Retinal pigment epithelial cell (primary cell): ENCODE data around the gene PHC2.

Source experiments
- DNase-seq: peaks from one replicate; pipeline ENCODE4 v3.0.0-alpha.2; 2010; ENCODE audit warnings: low read depth
- H3K4me3 ChIP-seq: 2 replicates; pipeline ENCODE4 v1.5.1; 2011; ENCODE audit warnings: mild to moderate bottlenecking, low read length, control low read depth, moderate library complexity
- TF ChIP-seq, protein P1 (sequence below): conservative IDR thresholded peaks from 2 replicates; pipeline ENCODE4 v1.5.1; 2011; ENCODE audit warnings: low read depth, low read length, control low read depth, inconsistent platforms

The PHC2 gene, protein sequence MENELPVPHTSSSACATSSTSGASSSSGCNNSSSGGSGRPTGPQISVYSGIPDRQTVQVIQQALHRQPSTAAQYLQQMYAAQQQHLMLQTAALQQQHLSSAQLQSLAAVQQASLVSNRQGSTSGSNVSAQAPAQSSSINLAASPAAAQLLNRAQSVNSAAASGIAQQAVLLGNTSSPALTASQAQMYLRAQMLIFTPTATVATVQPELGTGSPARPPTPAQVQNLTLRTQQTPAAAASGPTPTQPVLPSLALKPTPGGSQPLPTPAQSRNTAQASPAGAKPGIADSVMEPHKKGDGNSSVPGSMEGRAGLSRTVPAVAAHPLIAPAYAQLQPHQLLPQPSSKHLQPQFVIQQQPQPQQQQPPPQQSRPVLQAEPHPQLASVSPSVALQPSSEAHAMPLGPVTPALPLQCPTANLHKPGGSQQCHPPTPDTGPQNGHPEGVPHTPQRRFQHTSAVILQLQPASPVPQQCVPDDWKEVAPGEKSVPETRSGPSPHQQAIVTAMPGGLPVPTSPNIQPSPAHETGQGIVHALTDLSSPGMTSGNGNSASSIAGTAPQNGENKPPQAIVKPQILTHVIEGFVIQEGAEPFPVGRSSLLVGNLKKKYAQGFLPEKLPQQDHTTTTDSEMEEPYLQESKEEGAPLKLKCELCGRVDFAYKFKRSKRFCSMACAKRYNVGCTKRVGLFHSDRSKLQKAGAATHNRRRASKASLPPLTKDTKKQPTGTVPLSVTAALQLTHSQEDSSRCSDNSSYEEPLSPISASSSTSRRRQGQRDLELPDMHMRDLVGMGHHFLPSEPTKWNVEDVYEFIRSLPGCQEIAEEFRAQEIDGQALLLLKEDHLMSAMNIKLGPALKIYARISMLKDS

DNA sequence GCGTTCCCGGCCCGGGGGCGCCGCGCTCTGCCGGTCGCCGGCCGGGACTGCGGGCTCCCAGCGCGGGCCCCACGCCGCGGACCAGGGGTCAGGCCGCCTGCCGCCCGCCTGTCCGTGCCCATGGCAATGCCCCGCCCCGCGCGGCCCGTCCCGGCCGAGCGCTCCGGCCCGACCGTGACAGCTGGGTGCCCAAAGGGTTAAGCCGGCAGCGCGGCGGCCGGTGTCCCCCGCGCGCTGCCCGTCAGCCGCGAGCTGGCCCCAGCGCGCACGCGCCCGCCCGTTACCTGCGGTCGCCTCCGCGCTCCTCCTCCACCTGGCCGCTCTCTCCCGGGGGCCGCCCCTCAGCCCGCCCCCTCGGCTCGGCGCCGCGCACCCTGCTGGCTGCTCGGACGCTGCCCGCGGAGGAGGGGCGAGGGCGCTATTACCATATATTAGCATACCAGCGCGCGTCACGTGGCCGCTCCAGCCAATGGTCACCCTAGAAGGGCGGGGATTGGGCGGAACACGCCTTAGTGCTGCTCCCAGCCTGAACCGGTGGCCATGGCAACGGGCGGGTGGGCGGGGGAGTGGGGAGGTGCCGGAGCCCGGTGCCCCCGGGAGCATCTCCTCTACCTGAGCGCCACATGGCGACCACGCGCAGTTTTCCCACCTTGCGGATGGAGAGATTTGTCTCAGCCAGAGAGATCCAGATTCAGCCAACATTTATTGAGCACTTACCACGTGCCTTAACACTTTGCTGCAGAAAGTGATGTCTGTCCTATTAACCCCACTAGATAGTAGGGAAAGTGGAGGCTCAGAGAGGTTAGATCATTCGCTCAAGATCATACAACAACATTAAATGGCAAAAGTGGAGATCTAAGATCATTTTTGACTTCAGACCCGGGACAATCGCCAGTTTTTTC lies at the start of gene PHC2:
TSS of gene PHC2 (minus strand) at position 404 of the 902 bp plus-strand sequence. CDS start 55,556 bp downstream, outside the sequence.
- TF ChIP-seq, protein P1, sequence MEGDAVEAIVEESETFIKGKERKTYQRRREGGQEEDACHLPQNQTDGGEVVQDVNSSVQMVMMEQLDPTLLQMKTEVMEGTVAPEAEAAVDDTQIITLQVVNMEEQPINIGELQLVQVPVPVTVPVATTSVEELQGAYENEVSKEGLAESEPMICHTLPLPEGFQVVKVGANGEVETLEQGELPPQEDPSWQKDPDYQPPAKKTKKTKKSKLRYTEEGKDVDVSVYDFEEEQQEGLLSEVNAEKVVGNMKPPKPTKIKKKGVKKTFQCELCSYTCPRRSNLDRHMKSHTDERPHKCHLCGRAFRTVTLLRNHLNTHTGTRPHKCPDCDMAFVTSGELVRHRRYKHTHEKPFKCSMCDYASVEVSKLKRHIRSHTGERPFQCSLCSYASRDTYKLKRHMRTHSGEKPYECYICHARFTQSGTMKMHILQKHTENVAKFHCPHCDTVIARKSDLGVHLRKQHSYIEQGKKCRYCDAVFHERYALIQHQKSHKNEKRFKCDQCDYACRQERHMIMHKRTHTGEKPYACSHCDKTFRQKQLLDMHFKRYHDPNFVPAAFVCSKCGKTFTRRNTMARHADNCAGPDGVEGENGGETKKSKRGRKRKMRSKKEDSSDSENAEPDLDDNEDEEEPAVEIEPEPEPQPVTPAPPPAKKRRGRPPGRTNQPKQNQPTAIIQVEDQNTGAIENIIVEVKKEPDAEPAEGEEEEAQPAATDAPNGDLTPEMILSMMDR: no peak
- H3K4me3 ChIP-seq: peak within 1 kb of the TSS; percentile 64
- peak; percentile 85 for DNase-seq

DNA sequence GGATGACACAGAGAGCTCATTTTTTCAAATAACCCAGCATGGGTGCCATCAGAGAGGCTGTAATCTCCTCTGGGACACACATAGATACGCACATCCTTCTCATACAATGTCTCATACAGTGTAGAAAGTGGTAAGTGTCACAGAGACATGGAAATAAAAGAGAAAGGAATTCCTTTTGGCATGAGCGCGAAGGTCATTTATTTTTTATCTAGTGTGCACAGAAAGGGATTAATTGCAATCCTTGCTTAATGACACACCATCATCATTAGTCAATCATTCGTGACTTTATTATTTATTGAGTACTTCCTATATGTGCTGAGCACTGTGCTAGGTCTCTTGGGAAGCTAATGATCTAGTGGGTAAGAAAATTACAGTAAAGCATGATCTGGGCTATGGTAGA lies 46.6 kb upstream of the PHC2 start:
- H3K4me3 ChIP-seq: no peak overlapping the region
- TF ChIP-seq, protein P1: no peak
- no peak for DNase-seq

DNA sequence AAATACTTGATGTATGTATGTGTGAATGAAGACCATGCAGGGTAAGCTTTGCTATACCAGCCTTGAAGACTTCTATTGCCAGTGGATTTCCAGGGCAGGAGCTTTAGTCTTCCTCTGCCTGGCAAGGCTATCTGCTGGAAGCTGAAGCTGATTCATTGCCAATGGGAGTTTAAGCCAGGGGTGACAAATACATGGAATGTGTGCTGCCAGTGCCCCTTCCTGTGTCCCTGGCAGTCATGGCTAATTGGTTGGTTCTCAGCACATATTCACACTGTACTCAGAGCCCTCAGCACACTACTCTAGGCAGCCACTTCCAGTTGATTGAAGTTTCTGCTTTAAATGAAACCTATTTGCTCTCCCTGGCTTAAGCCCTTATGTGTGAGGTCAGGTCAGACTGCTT lies 43.0 kb upstream of the PHC2 start:
- H3K4me3 ChIP-seq: no peak overlapping the region
- DNase-seq: no peak
- TF ChIP-seq, protein P1: no peak

DNA sequence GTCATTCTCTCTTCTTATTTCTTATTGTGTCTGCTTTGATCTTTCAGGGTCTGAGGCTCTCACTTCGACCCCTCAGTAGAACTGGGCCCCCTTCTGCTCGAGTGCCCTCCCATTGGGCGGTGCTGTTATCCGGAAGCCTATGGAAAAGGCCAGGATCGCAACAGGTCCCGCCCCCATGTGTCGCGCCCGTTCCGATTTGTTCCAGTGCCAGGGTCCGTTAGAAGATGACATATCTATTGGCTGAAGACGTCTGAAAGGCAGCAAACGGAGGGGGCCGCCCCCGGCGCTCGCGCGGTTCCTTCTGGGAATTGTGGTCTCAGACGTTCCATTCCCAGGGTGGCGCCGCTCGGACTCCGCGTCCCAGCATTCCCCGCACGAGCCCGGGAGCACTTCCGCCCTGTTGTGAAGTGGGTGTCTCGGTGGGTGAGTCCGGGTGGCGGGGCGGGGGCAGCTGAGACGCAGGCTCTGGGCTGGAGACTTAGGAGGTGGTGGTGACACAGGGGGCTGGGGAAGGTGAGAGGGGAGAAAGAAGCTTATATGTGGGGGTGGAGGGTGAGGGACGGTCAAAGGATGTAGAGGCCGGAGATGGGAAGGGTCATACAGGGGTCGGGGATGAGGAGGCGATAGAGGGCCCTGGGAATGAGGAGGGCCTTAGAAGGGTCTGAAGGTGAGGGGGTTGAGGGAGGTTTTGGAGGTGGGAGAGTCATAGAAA lies 41.5 kb upstream of the PHC2 start, which contains the start of gene ZSCAN20:
TSS of gene ZSCAN20 (plus strand) at position 377 of the 712 bp plus-strand sequence. CDS start 6,644 bp downstream, outside the sequence.
- peak within 1 kb of the TSS; percentile 83 for H3K4me3 ChIP-seq
- DNase-seq: peak; percentile 89
- TF ChIP-seq, protein P1: no peak

DNA sequence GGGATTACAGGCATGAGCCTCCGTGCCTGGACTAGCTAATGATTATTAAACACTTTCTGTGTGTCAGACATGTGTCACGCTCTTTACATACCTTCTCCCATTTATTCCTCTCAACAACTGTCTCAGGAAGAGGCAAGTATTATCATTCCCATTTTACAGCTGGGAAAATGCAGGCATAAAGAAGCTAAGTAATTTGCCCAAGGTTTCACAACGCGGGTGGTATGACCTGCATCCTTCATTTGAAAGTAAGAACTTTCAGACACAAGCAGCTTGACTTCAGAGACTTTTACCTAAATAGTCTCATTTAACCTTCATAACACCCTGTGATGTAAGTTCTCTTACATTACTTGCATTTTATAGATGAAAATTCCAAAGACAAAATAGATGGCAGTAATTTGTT lies 40.5 kb upstream of the PHC2 start:
- TF ChIP-seq, protein P1: no peak
- DNase-seq: no peak
- H3K4me3 ChIP-seq: no peak overlapping the region

DNA sequence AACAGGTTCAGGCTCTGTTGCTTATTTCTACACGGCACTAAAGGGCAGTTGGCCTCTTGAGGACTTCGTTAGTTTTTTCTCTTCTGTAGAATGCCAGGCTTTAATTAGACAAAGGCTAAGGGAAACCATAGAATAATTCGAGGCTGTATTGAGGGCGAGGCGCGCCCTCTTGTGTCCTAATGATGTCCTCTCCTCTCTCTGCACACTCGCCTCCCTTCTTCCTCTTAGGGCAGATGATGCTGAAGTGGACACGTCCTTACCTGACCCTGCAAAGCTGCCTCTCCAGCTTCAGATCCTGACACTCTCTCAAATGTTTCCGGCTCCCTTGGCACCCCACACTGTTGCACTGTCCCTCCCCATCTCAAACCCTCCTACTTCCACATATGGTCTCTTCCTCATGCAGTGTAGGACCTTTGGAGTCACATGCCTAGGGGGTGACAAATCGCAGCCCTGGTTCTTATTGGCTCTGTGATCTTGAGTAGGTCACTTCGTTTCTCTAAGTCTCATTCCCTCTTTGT lies 39.7 kb upstream of the PHC2 start:
- peak; percentile 34 for DNase-seq
- TF ChIP-seq, protein P1: peak; percentile 87
- H3K4me3 ChIP-seq: no peak overlapping the region
